ENCODE data around the gene ITGA1. TPM values are rescaled to one million over a fixed set of nuclear protein-coding genes. Genes with fewer than 3 reads are reported as not detected.

Gene ITGA1
- total and polyA plus RNA-seq, 2 of the 8 experiments (the other 6 are each of a cell fraction or from before 2014, with no cell fraction given) = 2.3 to 9.0 TPM

GRCh38 chr5:53002491-53002890 lies 214.8 kb downstream of the ITGA1 start (continued):
- TF ChIP-seq NRF1 (IDR thresholded peaks at IDR 0.05; ENCODE audit: low read depth, low read length) (no peak), KDM5A (IDR thresholded peaks at IDR 0.05; ENCODE audit: low read length) (no peak)
